ENCODE results near the gene CRYM.
"Not testable (repeated sequence)": the region's sequence is repeated elsewhere in the genome, so short reads cannot be mapped to it uniquely, and the experiment has no call there.

CRYM gene

DNA sequence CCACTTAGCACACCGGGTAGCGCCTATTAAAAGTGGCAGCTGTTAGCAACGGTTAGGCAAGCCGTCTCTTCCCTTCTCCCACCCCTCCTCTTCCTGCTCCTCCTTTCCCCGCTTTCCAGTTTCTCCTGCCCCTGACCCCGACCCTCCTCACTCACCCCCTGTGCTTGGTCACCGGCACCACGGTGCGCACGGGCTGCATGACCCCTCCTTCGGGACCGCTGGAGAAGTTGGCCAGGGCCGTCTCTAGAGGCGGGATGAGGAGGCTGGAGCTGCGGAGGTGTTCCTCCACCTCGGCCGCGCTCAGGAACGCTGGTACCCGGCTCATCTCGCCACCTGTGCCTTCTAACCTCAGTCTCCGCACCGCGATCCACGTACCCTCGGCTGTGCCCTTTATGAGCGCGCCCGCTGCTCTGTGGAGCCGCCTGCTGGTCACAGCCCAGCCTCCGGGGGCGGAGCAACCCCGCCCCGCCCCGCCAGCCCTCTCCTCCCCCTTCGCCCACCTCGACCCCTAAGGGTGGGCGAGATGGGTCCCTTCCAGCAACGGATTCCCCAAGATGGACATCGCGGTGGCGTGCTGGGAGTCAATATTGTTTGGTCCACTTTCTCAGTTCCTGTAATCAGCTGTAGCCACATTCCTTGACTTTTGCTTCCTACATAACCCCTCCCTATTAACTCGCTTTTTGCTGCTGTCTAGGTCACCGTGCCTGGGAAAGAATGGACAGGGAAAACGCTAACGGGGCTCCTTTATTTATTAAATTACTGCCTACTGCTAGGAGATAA is at the start of gene CRYM:
Gene CRYM (minus strand): TSS at position 364 of the 780 bp plus-strand sequence. CDS start 39 bp downstream, at position 325.
- in situ Hi-C loops (cut with HindIII; ENCODE audit: low sequenced_read_pairs) = loop anchor here (10.0 kb wide), 1 partner anchor 83 kb away; no protein-coding TSS in a partner anchor

DNA sequence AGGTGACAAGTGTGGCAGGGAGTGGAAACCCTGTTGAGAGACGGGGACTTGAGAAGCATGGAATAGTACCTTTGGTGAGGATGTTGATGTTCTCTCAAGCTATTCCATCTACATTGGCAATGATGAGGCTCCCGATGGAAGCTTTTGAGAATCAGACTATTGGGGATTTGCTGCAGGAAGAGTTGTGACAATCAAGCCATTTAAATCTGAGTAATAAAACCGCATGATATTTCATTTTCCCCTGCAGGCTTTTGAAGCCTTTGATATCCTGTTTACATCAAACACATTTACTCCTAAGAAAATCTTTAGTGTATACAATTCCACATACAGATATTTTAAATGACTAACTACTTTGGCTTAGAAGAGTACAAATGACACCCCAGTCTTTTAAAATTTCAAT is 49.0 kb upstream of the CRYM start:
- in situ Hi-C loops (cut with HindIII; ENCODE audit: low sequenced_read_pairs) = no loop called here

DNA sequence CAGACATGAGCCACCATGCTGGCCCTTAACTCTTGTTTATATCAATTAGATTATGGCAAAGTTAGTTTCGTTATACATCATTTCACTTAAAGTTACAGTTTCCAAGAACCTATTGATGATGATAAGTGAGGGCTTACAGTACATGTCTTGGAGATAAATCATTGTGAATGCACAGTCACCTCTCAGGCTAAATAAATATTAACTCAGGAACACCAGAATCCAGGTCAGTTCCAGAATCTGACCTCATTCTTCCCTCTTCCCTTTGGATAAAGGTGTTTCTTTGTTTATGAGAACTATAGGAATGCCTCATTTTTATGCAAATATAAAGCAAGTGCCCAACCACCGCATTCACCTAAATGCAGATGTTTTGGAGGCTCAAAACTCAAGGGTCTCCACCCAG is 48.4 kb upstream of the CRYM start:
- in situ Hi-C loops (cut with HindIII; ENCODE audit: low sequenced_read_pairs) = no loop called here

DNA sequence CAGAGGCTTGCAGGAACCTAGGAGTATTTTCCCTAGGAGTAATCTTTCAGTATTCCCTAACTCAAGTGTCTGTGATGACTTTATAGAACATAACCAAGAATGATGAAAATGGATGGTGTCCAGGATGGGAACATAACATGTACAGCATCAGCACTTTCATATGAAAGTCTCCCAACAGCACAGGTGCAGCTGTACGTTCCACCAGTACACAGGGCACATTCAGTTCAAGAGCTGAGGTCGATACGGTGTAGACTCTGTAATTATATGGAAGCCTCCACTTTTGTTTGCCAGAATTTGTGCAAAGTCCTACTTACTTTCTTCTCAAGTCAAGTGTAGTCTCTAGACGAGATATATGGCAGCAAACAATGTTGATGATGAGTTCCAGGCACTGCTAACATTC is 46.2 kb upstream of the CRYM start:
- in situ Hi-C loops (cut with HindIII; ENCODE audit: low sequenced_read_pairs) = no loop called here

DNA sequence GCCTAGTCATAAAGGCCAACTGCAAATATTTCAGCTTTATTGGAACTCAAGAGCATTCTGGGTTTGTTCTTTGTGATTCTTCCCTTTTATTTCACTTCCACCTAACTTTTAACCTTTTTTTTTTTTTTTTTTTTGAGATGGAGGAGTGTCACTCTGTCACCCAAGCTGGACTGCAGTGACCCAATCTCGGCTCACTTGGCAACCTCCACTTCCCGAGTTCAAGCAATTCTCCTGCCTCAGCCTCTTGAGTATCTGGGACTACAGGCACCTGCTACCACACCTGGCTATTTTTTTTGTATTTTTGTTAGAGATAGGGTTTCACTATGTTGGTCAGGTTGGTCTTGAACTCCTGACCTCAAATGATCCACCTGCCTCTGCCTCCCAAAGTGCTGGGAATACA is 44.2 kb upstream of the CRYM start:
- in situ Hi-C loops (cut with HindIII; ENCODE audit: low sequenced_read_pairs) = not testable (repeated sequence)

DNA sequence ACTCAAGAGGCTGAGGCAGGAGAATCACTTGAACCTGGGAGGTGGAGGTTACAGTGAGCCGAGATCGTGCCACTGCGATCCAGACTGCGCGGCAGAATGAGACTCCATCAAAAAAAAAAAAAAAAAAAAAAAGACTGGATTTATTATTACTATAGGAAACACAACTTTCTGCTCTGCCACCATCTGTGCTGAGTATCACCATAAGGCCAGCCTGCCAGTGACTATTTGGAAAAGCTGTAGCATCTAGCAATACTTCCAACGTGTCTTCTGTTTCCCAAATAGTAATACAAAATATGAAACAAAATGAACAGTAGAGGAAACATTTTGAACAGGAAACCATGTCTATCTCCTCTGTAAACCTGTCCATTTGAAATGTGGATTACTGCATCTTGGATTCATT is 43.6 kb upstream of the CRYM start:
- in situ Hi-C loops (cut with HindIII; ENCODE audit: low sequenced_read_pairs) = no loop called here

DNA sequence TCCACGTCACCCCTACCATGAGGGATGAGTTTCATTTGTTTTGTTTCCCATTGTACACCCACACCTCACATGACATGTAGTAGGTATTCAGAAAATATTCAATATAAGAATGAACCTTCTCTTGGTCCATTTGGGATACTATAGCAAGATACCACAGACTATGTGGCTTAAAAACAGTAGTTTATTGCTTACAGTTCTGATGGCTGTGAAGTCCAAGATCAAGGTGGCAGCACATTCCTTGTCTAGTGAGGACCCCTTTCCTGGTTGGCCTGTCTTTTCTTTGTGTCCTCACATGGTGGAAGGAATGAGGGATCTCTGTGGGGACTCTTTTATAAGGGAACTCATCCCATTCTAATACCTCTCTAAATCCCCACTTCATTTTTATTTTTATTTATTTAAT is 36.2 kb upstream of the CRYM start:
- in situ Hi-C loops (cut with HindIII; ENCODE audit: low sequenced_read_pairs) = no loop called here

DNA sequence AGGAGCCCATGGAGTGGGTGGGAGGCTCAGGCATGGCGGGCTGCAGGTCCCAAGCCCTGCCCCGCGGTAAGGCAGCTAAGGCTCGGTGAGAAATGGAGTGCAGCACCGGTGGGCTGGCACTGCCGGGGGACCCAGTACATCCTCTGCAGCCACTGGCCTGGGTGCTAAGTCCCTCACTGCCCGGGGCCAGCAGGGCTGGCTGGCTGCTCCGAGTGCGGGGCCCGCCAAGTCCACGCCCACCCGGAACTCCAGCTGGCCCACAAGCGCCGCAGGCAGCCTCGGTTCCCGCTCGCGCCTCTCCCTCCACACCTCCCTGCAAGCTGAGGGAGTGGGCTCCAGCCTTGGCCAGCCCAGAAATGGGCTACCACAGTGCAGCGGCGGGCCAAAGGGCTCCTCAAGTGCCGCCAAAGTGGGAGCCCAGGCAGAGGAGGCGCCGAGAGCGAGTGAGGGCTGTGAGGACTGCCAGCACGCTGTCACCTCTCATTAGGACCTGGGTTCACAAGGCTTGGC is 34.8 kb upstream of the CRYM start:
- in situ Hi-C loops (cut with HindIII; ENCODE audit: low sequenced_read_pairs) = not testable (repeated sequence)

DNA sequence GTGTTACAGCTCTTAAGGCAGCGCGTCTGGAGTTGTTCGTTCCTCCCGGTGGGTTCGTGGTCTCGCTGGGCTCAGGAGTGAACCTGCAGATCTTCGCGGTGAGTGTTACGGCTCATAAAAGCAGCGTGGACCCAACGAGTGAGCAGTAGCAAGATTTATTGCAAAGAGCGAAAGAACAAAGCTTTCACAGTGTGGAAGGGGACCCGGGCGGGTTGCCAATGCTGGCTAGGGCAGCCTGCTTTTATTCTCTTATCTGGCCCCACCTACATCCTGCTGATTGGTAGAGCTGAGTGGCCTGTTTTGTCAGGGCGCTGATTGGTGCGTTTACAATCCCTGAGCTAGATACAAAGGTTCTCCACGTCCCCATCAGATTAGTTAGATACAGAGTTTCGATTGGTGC is 34.0 kb upstream of the CRYM start:
- in situ Hi-C loops (cut with HindIII; ENCODE audit: low sequenced_read_pairs) = not testable (repeated sequence)

DNA sequence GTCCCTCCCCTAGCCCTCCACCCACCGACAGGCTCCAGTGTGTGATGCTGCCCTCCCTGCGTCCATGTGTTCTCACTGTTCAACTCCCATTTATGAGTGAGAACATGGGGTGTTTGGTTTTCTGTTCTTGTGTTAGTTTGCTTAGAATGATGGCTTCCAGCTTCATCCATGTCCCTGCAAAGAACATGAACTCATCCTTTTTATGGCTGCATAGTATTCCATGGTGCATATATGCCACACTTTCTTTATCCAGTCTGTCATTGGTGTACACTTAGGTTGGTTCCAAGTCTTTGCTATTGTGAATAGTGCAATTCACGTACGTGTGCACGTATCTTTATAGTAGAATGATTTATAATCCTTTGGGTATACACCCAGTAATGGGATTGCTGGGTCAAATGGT is 28.6 kb upstream of the CRYM start:
- in situ Hi-C loops (cut with HindIII; ENCODE audit: low sequenced_read_pairs) = not testable (repeated sequence)

DNA sequence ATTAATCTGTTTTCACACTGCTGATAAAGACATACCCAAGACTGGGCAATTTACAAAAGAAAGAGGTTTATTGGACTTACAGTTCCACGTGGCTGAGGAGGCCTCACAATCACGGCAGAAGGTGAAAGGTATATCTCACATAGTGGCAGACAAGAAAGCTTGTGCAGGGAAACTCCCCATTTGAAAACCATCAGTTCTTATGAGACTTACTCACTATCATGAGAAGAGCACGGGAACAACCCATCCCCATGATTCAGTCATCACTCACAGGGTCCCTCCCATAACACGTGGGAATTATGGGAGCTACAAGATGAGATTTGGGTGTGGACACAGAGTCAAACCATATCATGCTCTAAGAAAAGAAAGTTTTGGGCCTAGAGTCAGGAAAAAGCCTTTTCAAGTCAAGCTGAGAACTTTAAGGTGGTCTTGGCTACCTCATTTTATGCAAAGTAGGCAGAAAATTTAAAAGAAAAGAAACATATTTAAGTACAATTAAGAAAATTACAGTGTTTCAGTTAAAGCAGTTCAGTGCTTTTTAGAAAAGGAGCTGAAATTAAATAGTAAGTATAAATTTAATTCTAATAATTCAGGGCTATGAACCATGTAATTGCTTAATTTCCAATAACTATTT is 24.9 kb upstream of the CRYM start:
- in situ Hi-C loops (cut with HindIII; ENCODE audit: low sequenced_read_pairs) = no loop called here

DNA sequence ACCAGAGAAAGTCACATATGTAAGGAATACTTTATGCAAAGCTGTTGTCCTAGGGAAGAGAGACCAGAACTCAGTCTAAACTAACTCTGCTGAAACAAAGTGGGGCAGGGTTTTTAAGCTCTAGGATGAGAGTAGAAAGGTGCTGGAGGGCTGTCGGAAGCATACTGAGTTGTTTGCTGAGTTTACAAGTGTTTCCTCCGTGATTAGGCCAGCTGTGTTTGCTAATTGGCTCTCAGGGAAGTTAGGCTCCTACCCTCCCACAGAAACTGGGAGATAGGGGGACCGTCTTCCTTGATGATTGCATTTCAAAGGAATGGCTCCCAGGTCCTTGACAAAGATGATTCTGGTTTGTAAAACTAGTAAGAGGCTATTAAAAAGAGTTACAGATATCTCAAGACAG is 24.4 kb upstream of the CRYM start:
- in situ Hi-C loops (cut with HindIII; ENCODE audit: low sequenced_read_pairs) = no loop called here

DNA sequence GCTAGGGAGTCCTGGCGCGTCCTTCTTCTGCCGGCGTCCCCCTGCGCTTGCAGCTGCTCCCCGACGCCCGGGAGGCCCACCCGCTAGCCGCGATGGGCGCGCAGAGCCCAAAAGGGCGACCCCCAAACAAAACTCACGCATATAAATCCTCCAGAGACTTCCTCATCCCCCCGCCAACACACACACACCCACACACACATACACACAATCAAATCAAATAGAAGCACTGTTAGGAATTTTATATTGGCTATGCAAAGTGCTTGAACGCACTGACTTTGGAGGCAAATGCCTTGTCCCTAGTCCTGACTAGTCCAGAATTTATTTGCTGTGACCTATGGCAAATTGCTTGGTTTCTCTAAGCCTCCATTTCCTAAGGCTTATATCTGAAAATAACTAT is 23.8 kb upstream of the CRYM start:
- in situ Hi-C loops (cut with HindIII; ENCODE audit: low sequenced_read_pairs) = no loop called here

DNA sequence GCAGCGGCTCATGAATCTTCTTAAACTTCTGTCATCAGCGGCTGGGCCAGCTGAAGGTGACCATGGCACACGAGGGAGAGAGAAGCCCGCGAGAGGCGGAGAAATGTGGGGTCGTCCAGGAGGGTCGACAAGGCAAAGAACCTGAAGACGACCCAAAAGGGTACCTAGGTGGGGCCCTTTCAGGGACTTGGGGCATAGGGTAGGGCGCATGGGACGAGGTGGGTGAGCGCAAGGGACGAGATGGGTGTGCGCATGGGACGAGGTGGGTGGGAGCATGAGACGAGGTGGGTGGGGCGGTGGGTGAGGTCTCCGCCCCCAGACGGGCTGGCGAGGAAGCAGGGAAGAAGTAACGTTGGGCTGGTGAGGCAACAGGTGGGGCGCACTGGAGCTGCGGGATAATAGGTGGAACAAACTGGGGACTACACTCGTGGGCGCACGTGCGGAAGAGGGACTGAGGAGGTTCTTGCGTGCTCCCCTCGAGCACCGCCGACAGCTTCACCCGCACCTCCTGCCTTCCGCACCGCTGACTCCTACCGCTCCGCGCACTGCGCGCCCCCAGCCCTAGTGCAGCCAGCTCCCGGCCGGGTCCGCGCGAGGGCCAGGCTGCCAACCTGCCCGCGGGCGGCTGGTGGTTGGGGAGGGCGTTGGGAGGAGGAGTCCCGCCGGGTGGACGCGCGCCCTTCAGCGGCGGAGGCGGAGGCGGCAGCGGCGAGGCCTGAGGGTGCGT is 23.2 kb upstream of the CRYM start:
- in situ Hi-C loops (cut with HindIII; ENCODE audit: low sequenced_read_pairs) = no loop called here

DNA sequence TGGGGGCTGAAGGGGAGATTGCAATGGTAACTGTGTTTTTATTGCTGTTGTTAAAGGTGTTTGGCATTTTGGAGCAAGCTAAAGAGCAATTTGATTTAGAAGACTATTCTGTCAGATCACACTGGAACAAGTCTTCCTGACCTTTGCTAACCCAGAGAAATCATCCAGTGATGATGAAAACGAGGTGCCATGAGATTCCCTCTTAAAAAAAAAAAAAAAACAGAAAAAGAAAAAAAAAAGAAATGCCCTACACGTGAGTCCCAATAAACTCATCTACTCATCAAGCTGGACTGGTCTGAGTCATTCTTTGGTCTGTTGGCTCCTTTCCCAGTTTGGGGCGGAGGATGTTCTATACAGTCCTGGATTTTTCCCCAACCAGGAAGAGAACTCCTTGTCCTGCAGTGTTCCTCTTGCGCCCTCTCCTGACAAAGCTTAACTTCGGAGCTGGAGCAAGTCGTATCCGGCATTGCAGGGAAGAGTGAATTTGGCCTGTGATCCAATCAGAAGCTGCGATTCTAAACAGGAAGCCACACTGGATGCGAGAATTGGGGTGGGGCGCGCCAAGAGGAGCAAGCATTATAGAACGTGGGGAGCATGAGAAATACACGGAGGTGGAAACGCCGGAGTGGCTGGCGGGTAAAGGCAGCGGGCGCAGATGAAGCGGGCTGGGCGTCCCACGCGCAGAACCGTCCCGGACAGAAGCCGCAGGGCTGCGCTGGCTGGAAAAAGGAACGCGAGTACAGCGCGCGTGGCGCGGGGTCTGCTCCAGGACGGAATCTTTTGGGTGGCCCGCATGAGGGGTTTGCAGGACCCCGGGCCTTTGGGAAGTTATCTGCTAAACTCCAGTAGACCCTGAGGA is 22.4 kb upstream of the CRYM start:
- in situ Hi-C loops (cut with HindIII; ENCODE audit: low sequenced_read_pairs) = no loop called here

DNA sequence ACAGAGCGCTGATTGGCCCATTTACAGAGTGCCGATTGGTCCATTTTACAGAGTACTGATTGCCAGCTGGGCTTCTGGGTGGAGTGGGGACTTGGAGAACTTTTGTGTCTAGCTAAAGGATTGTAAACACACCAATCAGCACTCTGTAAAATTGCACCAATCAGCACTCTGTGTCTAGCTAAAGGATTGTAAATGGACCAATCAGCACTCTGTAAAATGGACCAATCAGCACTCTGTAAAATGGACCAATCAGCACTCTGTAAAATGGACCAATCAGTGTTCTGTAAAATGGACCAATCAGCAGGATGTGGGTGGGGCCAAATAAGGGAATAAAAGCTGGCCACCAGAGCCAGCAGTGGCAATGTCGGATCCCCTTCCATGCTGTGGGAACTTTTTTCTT is 11.7 kb upstream of the CRYM start:
- in situ Hi-C loops (cut with HindIII; ENCODE audit: low sequenced_read_pairs) = loop anchor here (5.0 kb wide), 1 partner anchor 382 kb away; no protein-coding TSS in a partner anchor

DNA sequence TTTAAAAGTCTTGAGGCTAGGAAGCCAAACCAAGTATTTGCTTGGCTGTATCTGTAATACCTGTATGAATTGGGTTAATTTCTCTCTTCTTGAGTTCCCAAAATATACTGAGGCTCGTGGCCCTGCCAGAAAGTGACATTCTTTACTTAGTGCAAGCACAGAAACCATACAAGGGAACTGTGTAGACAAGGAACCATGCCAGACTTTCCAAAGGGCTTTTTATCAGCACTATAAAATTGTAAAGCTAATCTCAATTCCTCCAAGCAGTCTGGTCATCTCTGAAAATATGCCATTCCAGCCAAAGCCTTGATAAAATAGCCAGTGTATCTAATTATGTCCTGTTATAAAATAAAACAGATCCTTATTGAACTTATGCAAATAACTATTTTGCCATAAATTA is 7.2 kb upstream of the CRYM start:
- in situ Hi-C loops (cut with HindIII; ENCODE audit: low sequenced_read_pairs) = no loop called here

DNA sequence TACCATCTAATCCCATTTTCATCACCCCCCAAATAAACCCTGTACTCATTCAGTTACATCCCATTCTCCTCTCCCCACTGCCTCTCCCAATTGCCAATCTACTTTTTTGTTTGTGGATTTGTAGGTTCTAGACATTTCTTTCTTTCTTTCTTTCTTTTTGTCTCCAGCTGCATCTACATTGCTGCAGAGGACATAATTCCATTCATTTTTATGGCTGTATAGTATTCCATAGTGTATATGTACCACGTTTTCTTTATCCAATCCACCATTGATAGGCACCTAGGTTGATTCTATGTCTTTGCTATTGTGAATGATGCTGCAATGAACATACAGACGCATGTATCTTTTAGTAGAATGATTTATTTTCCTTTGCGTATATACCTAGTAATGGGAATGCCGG is 6.3 kb upstream of the CRYM start:
- in situ Hi-C loops (cut with HindIII; ENCODE audit: low sequenced_read_pairs) = no loop called here

DNA sequence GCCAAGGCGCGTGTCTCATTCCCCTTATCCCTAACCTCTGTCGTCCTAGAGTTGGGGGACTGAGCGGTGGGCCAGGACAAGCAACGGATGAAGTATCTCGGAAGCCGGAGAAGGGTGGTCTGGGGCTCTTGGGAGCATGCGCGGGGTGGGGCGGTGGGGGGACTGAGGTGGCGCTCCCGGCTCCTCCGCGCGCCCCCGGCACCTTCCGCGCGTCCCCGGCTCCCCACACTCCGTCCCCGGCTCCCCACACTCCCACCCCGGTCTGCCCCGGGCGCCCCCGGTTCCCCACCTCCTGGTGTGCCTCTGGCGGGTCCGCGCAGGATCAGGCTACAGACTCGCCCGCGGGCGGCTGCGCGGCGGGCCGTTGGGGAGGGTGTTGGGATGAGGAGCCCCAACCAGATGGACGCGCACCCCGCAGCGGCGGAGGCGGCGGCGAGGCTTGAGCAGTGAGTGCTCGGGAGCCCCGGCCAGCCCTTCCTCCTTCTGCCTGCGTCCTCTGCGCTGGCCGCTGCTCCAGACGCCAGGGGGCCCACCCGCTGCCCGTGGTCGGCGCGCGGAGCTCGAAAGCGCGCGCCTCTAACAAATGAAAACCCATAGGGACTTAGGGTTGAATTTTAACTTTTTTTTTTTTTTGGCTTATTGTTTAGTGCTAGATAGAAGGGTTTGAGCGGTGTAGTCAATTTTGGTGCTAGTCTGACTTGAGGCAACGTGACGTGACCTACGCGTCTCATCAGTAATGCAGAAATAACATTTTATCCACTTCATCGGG is 5.6 kb upstream of the CRYM start:
- in situ Hi-C loops (cut with HindIII; ENCODE audit: low sequenced_read_pairs) = no loop called here

Data from endothelial cell of hepatic sinusoid (primary cell).